ENCODE data around the gene KRT6A.

The KRT6A gene

GRCh38 chr12:52469853-52470252, 23.2 kb downstream of the KRT6A start:
- no peaks in the 10 kb centered on the region for H3K4me1 ChIP-seq
- no peak for TF ChIP-seq CTCF (IDR thresholded peaks at IDR 0.05; ENCODE audit: low read depth, low read length)

GRCh38 chr12:52464897-52465296, 28.2 kb downstream of the KRT6A start:
- Histone ChIP-seq H3K9me3 (no peaks in the 10 kb centered on the region), H3K4me1 (no peaks in the 10 kb centered on the region), H3K36me3 (no peaks in the 10 kb centered on the region), H3K4me3 (ENCODE audit: low read depth, low read length) (no peak overlapping the region), H3K27me3 (peaks cover 31% of the 10 kb centered on the region)
- TF ChIP-seq CTCF (IDR thresholded peaks at IDR 0.05; ENCODE audit: low read depth, low read length), result no peak
- no peak for DNase-seq

More at GRCh38 chr12:52469853-52470252, 23.2 kb downstream of the KRT6A start:
- no peak overlapping the region for H3K4me3 ChIP-seq (ENCODE audit: low read depth, low read length)
- H3K36me3 ChIP-seq, result no peaks in the 10 kb centered on the region
- no peak for DNase-seq
- no peaks in the 10 kb centered on the region for H3K9me3 ChIP-seq
- peaks cover 33% of the 10 kb centered on the region for H3K27me3 ChIP-seq

GRCh38 chr12:52461693-52462092, 31.4 kb downstream of the KRT6A start:
- Histone ChIP-seq H3K9me3 (no peaks in the 10 kb centered on the region), H3K4me3 (ENCODE audit: low read depth, low read length) (no peak overlapping the region), H3K36me3 (no peaks in the 10 kb centered on the region), H3K4me1 (no peaks in the 10 kb centered on the region), H3K27me3 (peaks cover 32% of the 10 kb centered on the region)
- no peak for TF ChIP-seq CTCF (IDR thresholded peaks at IDR 0.05; ENCODE audit: low read depth, low read length)
- DNase-seq, result no peak

- no peaks in the 10 kb centered on the region for H3K36me3 ChIP-seq
- DNase-seq, result no peak
- no peaks in the 10 kb centered on the region for H3K9me3 ChIP-seq
- no peak for TF ChIP-seq CTCF (IDR thresholded peaks at IDR 0.05; ENCODE audit: low read depth, low read length)
- no peak overlapping the region for H3K4me3 ChIP-seq (ENCODE audit: low read depth, low read length)
- no peaks in the 10 kb centered on the region for H3K4me1 ChIP-seq
- H3K27me3 ChIP-seq, result peaks cover 36% of the 10 kb centered on the region
Observed at GRCh38 chr12:52458861-52459260, 34.2 kb downstream of the KRT6A start.

- Histone ChIP-seq H3K4me1 (no peaks in the 10 kb centered on the region), H3K36me3 (no peaks in the 10 kb centered on the region), H3K27me3 (peaks cover 49% of the 10 kb centered on the region), H3K9me3 (no peaks in the 10 kb centered on the region), H3K4me3 (ENCODE audit: low read depth, low read length) (no peak overlapping the region)
- TF ChIP-seq CTCF (IDR thresholded peaks at IDR 0.05; ENCODE audit: low read depth, low read length), result no peak
- no peak for DNase-seq
Observed at GRCh38 chr12:52455821-52456220, 37.2 kb downstream of the KRT6A start.

- no peak for DNase-seq
- no peak for TF ChIP-seq CTCF (IDR thresholded peaks at IDR 0.05; ENCODE audit: low read depth, low read length)
- no peak overlapping the region for H3K4me3 ChIP-seq (ENCODE audit: low read depth, low read length)
- peaks cover 48% of the 10 kb centered on the region for H3K27me3 ChIP-seq
- H3K36me3 ChIP-seq, result no peaks in the 10 kb centered on the region
- no peaks in the 10 kb centered on the region for H3K9me3 ChIP-seq
- H3K4me1 ChIP-seq, result no peaks in the 10 kb centered on the region
Observed at GRCh38 chr12:52454411-52455201, 38.5 kb downstream of the KRT6A start.
